Endothelial cell of umbilical vein (primary cell): ENCODE data around the gene PACS1. TPM values are rescaled to one million over a fixed set of nuclear protein-coding genes. Genes with fewer than 3 reads are reported as not detected.
A peak's percentile ranks its signal among the peaks of the same experiment; 100 is the strongest.
"Not testable (repeated sequence)": the region's sequence is repeated elsewhere in the genome, so short reads cannot be mapped to it uniquely, and the experiment has no call there.

Source experiments
- BruUV-seq: library from RNA; stranded (reverse); fragments of 400-500 nt; replicated peaks from 2 replicates; lab custom pipeline; 2021; lab: Mats Ljungman, UMichigan
- CTCF ChIA-PET: fragments of 300-600, 350-600 bp; sonication (Branson Sonifier 250); formaldehyde crosslinking; loops from one replicate; lab custom pipeline; 2021; ENCODE audit warnings: antibody characterized with exemption, inconsistent platforms; lab: Charles Lee
- POLR2A ChIA-PET: fragments of 300-600, 350-600 bp; sonication (Branson Sonifier 250); formaldehyde crosslinking; loops from one replicate; lab custom pipeline; 2021; ENCODE audit warnings: antibody characterized with exemption, inconsistent platforms; lab: Charles Lee
- DNase-seq: peaks from one replicate; pipeline ENCODE4 v3.0.0-alpha.2; 2011; ENCODE audit warnings: low read depth, low spot score
- FAIRE-seq: peaks from 2 replicates; lab custom pipeline; 2011; peaks lifted over from hg19 to GRCh38; lab: Jason Lieb, UNC
- H2AFZ ChIP-seq: 2 replicates; pipeline ENCODE4 v1.6.0; 2012; ENCODE audit warnings: low read depth, low read length, control low read depth, inconsistent platforms
- H3K27ac ChIP-seq: 2 replicates; pipeline ENCODE4 v1.5.1; 2011; ENCODE audit warnings: low read depth, mild to moderate bottlenecking, control low read depth, low read length, moderate library complexity; ENCODE audit not compliant: insufficient read depth
- H3K27me3 ChIP-seq, 2 experiments: 2 replicates each; pipeline versions ENCODE4 v1.6.0 to v1.6.1; 2011; ENCODE audit warnings: low read length in 2 of 2, mixed read lengths in 1 of 2; ENCODE audit not compliant: control insufficient read depth in 2 of 2, insufficient read depth in 2 of 2
- H3K36me3 ChIP-seq, 2 experiments: 2 replicates in 1 of 2; 3 replicates in 1 of 2; pipeline ENCODE4 v1.5.1; 2011; ENCODE audit warnings: low read length in 2 of 2, mild to moderate bottlenecking in 1 of 2, moderate library complexity in 1 of 2; ENCODE audit not compliant: control insufficient read depth in 2 of 2, insufficient read depth in 2 of 2; ENCODE audit errors: extremely low read depth in 1 of 2
- H3K4me1 ChIP-seq: 3 replicates; pipeline ENCODE4 v1.5.1; 2011; ENCODE audit warnings: mild to moderate bottlenecking, low read length; ENCODE audit not compliant: control insufficient read depth, insufficient read depth; ENCODE audit errors: extremely low read depth
- H3K4me2 ChIP-seq: 2 replicates; pipeline ENCODE4 v1.6.1; 2011; ENCODE audit warnings: low read length, control low read depth, mixed read lengths; ENCODE audit not compliant: insufficient read depth
- H3K4me3 ChIP-seq, 3 experiments: fragments of 200-600 bp in 1 of 3; sonication (generic), shearing (Covaris generic) in 1 of 3; replicated peaks in 1 of 3; 2 replicates each; pipeline ENCODE4 v1.5.1; 2011 to 2016; ENCODE audit warnings: control low read depth in 3 of 3, low read length in 3 of 3, mild to moderate bottlenecking in 2 of 3, inconsistent platforms in 1 of 3, low read depth in 1 of 3, moderate library complexity in 1 of 3; ENCODE audit not compliant: insufficient read depth in 1 of 3
- H3K79me2 ChIP-seq: 2 replicates; pipeline ENCODE4 v1.6.0; 2012; ENCODE audit warnings: low read length, inconsistent platforms; ENCODE audit not compliant: control insufficient read depth, insufficient read depth
- H3K9ac ChIP-seq: replicated peaks from 2 replicates; pipeline ENCODE3; 2011; ENCODE audit warnings: low read length, control low read depth; ENCODE audit not compliant: insufficient read depth; ENCODE audit errors: extremely low read depth
- H3K9me1 ChIP-seq: replicated peaks from 3 replicates; pipeline ENCODE4 v1.6.0; 2011; ENCODE audit warnings: mild to moderate bottlenecking, low read length; ENCODE audit not compliant: control insufficient read depth, insufficient read depth; ENCODE audit errors: extremely low read depth
- H3K9me3 ChIP-seq: replicated peaks from 2 replicates; pipeline ENCODE4 v1.5.1; 2012; ENCODE audit warnings: low read length, inconsistent platforms; ENCODE audit not compliant: control insufficient read depth, insufficient read depth
- H4K20me1 ChIP-seq: replicated peaks from 2 replicates; pipeline ENCODE3; 2011; ENCODE audit warnings: mild to moderate bottlenecking, low read length; ENCODE audit not compliant: control insufficient read depth, insufficient read depth; ENCODE audit errors: extremely low read depth
- EZH2 ChIP-seq: IDR thresholded peaks from 2 replicates; pipeline ENCODE4 v1.6.1; 2012; ENCODE audit warnings: borderline replicate concordance, low read depth, mild to moderate bottlenecking, moderate library complexity, low read length, inconsistent platforms; ENCODE audit not compliant: severe bottlenecking
- MYC ChIP-seq: IDR thresholded peaks from one replicate; pipeline ENCODE4 v1.6.1; 2011; ENCODE audit warnings: mild to moderate bottlenecking, low read depth, low read length
- POLR2AphosphoS5 ChIP-seq: IDR thresholded peaks from 2 replicates; pipeline ENCODE4 v1.6.1; 2012; ENCODE audit warnings: low read depth, mild to moderate bottlenecking, control low read depth, low read length, moderate library complexity; ENCODE audit not compliant: insufficient read depth
- dilution Hi-C: fragments of 300-500 bp; cut with MboI; formaldehyde crosslinking; loops from one replicate; pipeline ENCODE4 v1.15.0; 2019; ENCODE audit warnings: low sequenced_read_pairs; ENCODE audit not compliant: extremely low pct_ligation_motif_present
- intact Hi-C: fragments of 100-400 bp; cut with micrococcal nuclease; formaldehyde crosslinking; loops from one replicate; pipeline ENCODE4 v1.10.0; 2022
- polyA plus RNA-seq, 4 experiments: library from polyadenylated mRNA; depleted of rRNA in 3 of 4; stranded (reverse) in 3 of 4; unstranded in 1 of 4; fragments of >200 nt; gene quantifications; 2 replicates each; pipeline versions ENCODE4 v1.2.1 to v1.2.3, GENCODE V29; 2011 to 2012; ENCODE audit warnings: missing spikeins in 1 of 4
- total RNA-seq: library from RNA; stranded (reverse); gene quantifications from 2 replicates; pipeline ENCODE4 v1.2.3, GENCODE V29; 2021
- TF ChIP-seq, protein P1 (sequence below): IDR thresholded peaks from 2 replicates; pipeline ENCODE4 v1.6.1; 2011; ENCODE audit not compliant: insufficient read depth, insufficient read length
- TF ChIP-seq, protein P2 (sequence below), 2 donors: IDR thresholded peaks; 1 replicate in 1 of 2; 2 replicates in 1 of 2; pipeline ENCODE4 v1.5.1; 2011; ENCODE audit warnings: low read length in 2 of 2, mild to moderate bottlenecking in 2 of 2, moderate library complexity in 2 of 2, control low read depth in 1 of 2, inconsistent platforms in 1 of 2, low read depth in 1 of 2; ENCODE audit not compliant: insufficient read depth in 1 of 2; ENCODE audit errors: extremely low read depth in 1 of 2

The PACS1 gene
- total and polyA plus RNA-seq, 2 donors (not counting 3 experiments of a cell fraction or from before 2014, with no cell fraction given) = 26.4 to 64.4 TPM

DNA sequence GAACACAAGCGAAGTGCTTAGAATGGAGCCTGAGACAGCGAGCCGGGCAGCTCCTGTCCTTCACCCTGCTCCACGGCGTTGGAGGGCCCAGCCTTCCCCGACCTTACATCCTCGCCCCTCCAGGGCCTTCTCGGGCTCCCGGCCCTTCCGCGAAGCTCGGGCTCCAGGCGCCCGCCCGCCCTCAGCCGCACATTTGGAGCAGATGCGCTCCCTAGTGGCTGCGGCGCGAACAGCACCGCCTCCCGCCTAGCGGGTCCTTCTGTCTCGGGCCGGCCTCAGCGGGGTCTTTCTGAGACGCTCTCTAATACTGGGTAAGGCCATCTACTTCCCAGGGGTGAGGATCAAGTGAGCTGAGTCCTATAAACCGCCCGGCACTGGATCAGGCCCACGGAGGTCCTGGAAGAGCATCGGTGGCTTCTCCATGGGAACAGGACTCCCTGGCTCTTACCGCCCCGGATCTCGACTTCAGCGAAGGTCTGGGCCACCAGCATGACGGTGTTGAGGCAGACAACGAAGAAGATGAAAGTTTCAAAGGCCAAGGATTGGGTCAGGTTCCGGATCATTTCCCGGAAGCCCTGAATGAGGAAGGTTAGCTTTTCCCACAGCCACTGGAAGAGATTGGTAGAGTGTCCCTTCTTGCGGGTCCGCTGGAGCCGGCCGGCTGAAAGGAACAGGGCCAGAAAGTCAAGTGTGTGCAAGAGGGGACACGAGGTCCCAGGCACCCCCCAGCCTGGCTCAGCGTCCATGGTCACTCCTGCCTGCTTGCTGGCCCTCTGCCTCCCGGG is 47.5 kb upstream of the PACS1 start:
- FAIRE-seq (peak; percentile 85), DNase-seq (peak; percentile 67)
- intact Hi-C loops = loop anchor here (1.0 kb wide), 2 partner anchors 23 to 33 kb away; no protein-coding TSS in a partner anchor
- H3K4me1 ChIP-seq = peaks cover 17% of the 10 kb centered on the region
- no peak overlapping the region for H3K4me3 ChIP-seq
- CTCF ChIA-PET = interaction anchor here (0.6 to 2.4 kb wide), 28 partner anchors 9 to 385 kb away, joined by 3 to 37 read pairs (median 6); partner anchors contain the start of genes BANF1, CCDC85B, CST6 and EIF1AD
- no peaks in the 10 kb centered on the region for H3K36me3 ChIP-seq
- H3K9ac ChIP-seq = no peak overlapping the region
- TF ChIP-seq, protein P1, sequence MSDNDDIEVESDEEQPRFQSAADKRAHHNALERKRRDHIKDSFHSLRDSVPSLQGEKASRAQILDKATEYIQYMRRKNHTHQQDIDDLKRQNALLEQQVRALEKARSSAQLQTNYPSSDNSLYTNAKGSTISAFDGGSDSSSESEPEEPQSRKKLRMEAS = no peak
- TF ChIP-seq POLR2AphosphoS5 = peak; percentile 59
- TF ChIP-seq, protein P2, sequence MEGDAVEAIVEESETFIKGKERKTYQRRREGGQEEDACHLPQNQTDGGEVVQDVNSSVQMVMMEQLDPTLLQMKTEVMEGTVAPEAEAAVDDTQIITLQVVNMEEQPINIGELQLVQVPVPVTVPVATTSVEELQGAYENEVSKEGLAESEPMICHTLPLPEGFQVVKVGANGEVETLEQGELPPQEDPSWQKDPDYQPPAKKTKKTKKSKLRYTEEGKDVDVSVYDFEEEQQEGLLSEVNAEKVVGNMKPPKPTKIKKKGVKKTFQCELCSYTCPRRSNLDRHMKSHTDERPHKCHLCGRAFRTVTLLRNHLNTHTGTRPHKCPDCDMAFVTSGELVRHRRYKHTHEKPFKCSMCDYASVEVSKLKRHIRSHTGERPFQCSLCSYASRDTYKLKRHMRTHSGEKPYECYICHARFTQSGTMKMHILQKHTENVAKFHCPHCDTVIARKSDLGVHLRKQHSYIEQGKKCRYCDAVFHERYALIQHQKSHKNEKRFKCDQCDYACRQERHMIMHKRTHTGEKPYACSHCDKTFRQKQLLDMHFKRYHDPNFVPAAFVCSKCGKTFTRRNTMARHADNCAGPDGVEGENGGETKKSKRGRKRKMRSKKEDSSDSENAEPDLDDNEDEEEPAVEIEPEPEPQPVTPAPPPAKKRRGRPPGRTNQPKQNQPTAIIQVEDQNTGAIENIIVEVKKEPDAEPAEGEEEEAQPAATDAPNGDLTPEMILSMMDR (IDR thresholded peaks at IDR 0.05; ENCODE audit: extremely low read depth in 1 of 2, insufficient read depth in 1 of 2, low read depth in 1 of 2, low read length in 2 of 2) = peak; percentile 97 to 98
- TF ChIP-seq EZH2 = no peak
- TF ChIP-seq MYC = no peak
- no TSS peak for BruUV-seq
- H3K27me3 ChIP-seq = no peaks in the 10 kb centered on the region
- no peaks in the 10 kb centered on the region for H3K9me3 ChIP-seq
- POLR2A ChIA-PET = interaction anchor here (1.1 kb wide), 1 partner anchor 20 kb away, joined by 5 read pairs; the partner anchor contains the start of genes BANF1 and EIF1AD
- H3K27ac ChIP-seq = no peak overlapping the region
- peak overlapping the region; percentile 49 for H2AFZ ChIP-seq
- no peaks in the 10 kb centered on the region for H4K20me1 ChIP-seq
- peak overlapping the region; percentile 4 for H3K4me2 ChIP-seq
- no peaks in the 10 kb centered on the region for H3K79me2 ChIP-seq
- H3K9me1 ChIP-seq = no peaks in the 10 kb centered on the region
- dilution Hi-C loops = no loop called here

DNA sequence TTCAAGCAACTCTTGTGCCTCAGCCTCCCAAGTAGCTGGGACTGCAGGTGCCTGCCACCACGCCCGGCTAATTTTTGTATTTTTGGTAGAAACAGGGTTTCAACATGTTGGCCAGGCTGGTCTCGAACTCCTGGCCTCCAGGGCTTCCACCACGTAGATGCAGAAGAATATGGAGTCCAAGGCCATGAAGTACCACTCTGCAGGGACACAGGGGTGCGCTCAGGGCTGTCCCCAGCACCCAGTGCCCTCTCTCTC is 47.0 kb upstream of the PACS1 start:
- H3K9me3 ChIP-seq, H3K9me1 ChIP-seq, H3K36me3 ChIP-seq, H2AFZ ChIP-seq, H3K4me2 ChIP-seq, POLR2A ChIA-PET, H3K27ac ChIP-seq, H3K79me2 ChIP-seq, intact Hi-C loops, H3K4me3 ChIP-seq, H3K9ac ChIP-seq, DNase-seq, FAIRE-seq, BruUV-seq, H4K20me1 ChIP-seq, H3K27me3 ChIP-seq, dilution Hi-C loops: not testable (repeated sequence)
- CTCF ChIA-PET = interaction anchor here (1.2 to 2.4 kb wide), 10 partner anchors 15 to 139 kb away, joined by 3 to 37 read pairs (median 14); partner anchors contain the start of genes BANF1, CCDC85B, EIF1AD and FIBP
- H3K4me1 ChIP-seq = peaks cover 17% of the 10 kb centered on the region
